Measurements from ENCODE around the gene PAX9. TPM values are rescaled to one million over a fixed set of nuclear protein-coding genes. Genes with fewer than 3 reads are reported as not detected.
"Not testable (repeated sequence)": the region's sequence is repeated elsewhere in the genome, so short reads cannot be mapped to it uniquely, and the experiment has no call there.

The PAX9 gene
- total RNA-seq, 1 donor from 2014 or later = 0.05 TPM

DNA sequence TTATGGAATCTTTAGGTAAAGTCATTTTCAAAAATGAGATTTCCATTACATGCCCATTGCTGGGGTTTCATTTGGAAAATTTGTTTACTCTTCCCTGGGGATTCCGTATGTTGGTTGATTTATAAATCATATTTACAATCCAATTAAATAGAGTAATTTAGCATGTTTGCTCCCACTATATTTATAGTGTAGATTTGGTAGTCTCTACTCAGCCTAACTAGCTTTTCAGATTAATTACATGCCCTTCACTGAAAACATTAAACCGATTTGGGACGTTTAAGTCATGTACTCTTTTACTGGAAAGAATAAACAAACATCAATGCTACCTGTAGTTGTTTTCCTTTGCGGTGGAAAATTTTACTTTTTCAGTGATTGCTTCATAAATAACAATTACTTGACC, 10.4 kb downstream of the PAX9 start:
- DNase-seq (ENCODE audit: low read depth) = no peak

DNA sequence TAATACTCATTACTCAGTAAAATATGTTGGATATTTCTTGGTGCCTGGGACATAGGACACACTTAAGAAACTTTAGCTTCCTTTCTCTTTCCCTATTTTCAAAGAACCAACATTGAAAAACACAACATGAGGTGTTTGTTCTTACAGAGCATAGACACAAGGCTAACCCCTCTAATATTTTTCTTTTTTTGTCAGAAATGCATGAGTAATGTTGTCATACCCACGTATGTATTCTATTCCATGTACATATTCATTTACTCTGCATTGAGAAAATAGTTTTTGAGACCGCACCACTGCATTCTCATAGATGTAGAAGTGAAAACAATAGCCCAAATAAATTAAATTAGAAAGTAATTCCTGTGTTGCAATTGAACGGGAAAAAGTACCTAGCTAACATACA, 13.0 kb downstream of the PAX9 start:
- DNase-seq (ENCODE audit: low read depth) = no peak

- no peak for DNase-seq (ENCODE audit: low read depth)
Observed at GRCh38 chr14:36675581-36675980, 13.9 kb downstream of the PAX9 start.

- DNase-seq (ENCODE audit: low read depth) = no peak
Observed at GRCh38 chr14:36676236-36676635, 14.6 kb downstream of the PAX9 start.

DNA sequence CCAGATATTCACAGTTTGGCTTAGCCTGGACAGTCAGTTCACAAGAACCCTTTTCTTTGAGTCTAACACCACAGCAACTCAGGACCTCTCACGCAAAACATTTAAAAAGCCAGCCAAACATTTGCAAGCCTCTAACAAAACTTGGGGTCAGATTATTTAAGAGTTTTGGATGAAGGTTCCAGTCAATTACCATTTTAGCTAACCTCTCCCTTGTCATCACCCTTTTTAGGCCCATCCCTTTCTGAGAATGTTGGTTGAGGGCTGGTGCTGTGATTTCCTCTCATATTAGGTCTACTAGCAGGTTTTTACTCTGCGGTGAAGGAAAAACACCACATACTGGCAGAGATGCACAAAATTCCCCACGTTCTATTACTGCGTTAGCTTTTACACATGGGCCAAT, 20.7 kb downstream of the PAX9 start:
- DNase-seq (ENCODE audit: low read depth) = no peak

DNA sequence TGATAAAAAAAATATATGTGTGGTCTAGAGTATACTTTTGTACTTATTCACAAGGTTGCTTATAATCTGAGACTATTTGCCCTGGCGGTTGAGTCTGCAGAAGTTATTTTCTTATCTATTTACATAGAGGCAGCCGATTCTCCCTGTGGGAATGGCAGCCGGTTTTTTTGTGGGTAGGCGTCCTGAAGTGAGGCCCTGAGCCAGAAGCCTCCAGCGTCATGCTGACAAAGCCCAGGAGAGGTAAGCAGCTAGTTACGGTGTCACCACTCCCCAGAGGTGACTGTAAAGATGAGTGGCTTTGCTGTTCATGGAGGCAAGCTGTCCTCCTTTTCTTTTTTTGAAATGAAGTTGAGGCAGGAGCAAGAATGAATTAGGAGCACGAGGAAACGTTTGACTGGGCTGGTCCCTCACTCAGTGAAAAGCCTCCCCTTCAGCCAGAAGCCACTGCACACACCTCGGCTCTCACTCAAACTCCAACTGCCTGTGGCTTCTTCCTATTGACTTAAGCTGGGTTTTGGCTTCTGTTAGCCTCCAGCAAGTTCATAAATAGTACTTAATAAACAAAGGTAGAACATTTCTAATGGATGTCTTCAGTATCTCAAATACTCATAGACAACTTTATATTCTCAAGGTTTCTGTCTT, 21.5 kb downstream of the PAX9 start:
- no peak for DNase-seq (ENCODE audit: low read depth)

- no peak for DNase-seq (ENCODE audit: low read depth)
Observed at GRCh38 chr14:36684946-36685345, 23.3 kb downstream of the PAX9 start.

- DNase-seq (ENCODE audit: low read depth) = no peak
Observed at GRCh38 chr14:36690311-36691040, 28.8 kb downstream of the PAX9 start.

- not testable (repeated sequence) for DNase-seq (ENCODE audit: low read depth)
Observed at GRCh38 chr14:36699420-36699819, 37.8 kb downstream of the PAX9 start.

DNA sequence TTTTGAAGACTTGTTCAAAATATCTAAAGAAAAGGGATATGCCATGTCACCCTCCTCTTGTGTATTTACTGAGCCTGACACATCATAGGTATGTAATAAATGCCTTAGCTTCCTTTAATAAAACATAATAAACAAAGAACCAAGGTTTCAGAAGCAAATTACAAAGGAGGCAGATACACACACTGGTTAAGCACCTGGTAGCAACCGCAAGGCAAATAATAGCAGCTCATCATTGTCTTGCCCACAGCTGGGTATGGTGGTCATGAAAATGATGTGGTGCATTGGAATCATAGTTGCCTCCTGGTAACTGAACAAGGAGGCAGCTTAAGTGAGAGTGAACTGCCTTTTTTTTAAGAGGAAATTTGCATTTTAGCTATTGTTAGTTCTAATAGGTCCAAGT, 39.0 kb downstream of the PAX9 start:
- no peak for DNase-seq (ENCODE audit: low read depth)

DNA sequence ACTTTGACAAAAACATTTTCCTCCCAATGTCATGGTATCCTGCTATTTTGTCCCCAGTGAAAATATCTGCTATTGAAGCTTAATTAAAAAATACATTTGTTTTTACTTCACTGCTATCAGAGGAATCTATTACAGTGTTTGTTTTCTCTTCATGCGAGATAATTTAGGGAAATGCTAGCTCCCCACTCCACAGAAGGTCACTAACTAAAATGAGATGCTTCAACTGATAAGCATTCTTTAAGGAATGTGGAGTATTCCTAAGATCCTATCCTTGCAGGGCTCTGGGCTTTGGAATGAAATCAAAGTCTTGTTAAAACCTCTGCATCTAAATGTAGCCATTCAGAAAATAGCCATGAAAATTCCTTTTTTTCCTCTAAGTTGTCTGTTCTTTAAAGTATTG, 39.5 kb downstream of the PAX9 start:
- no peak for DNase-seq (ENCODE audit: low read depth)

DNA sequence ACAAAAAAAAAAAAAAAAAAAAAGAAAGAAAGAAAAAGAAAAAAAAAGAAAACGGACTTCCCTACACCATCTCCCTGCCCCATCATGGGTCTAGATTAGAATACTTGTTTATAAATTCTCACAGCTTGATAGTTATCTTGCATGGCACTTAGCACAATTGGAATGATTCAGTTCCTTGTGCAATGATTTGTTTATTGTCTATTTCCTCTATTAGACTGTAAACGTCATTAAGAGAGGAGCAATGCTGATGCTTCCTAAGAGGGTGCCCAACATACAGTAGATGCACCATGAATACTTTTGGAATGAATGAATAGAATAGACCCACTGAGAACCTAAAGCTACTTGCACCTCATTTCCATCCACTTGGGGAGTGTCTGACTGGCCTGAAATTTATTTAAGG, 40.8 kb downstream of the PAX9 start:
- DNase-seq (ENCODE audit: low read depth) = no peak

GRCh38 chr14:36707570-36707969, 45.9 kb downstream of the PAX9 start:
- DNase-seq (ENCODE audit: low read depth) = no peak

- no peak for DNase-seq (ENCODE audit: low read depth)
Observed at GRCh38 chr14:36713960-36714703, 52.5 kb downstream of the PAX9 start.

DNA sequence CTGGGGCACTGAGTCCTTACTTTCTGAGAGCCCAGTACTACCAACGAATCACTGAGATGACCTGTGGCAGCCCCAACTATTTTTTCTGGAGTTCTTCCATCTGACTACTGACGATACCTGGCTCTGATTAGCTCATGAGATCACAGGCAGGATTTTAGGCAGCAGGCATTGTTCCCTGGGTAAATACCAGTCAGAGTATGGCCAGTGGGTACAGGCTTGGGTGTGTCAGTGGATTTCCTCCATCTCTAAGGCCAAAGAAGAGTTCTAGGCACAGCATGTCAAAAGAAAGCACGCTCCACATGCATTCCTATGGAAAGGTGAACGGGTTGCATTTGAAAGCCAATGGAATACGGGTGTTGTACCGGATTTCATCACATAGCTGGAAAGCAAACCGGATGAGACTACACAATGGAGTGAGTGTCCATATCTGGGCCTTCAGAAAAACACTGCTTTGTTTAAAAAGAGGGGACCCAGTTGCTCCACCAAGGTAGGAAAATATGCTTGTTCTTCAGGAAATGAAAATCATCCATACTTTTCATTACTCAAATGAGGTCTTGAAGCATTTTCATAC, 55.0 kb downstream of the PAX9 start:
- DNase-seq (ENCODE audit: low read depth) = no peak

DNA sequence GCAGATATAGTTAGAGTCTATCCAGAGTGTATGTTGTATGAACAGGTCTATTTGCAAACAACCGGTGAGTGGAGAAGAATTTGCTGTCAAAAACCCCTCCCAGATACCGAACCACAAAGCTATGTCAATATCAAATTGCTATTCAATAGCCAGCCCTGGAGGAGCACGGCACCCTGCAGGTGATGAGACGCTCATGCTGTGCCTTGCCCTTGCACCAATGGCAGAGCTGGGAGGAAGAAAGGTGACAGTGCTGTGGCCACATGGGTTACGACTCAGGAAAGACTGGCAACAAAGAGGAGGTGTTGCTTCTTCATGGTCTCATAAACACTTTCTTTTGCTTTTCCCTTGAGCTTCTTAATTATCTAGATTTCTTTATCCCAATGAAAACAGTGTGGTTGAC, 55.7 kb downstream of the PAX9 start:
- DNase-seq (ENCODE audit: low read depth) = no peak

- no peak for DNase-seq (ENCODE audit: low read depth)
Observed at GRCh38 chr14:36718216-36718615, 56.6 kb downstream of the PAX9 start.

DNA sequence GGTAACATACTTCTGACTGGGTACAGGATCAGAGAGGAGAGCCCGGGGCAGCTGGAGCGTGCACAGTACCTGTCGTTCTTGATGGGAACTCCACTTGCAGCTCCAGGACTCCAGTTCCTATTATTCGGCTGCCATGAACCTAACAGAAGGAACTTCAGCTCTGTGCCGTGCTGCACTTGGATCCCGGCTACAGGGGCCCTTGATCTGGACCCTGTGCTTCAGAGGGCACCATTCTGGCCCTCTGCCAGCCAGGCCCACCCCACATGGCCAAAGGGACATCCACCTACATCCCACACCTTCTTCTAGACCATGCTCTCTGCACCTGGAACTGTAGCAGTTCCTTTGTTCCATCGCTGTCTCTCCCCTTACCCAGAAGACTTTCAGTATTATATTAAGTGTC, 58.2 kb downstream of the PAX9 start:
- no peak for DNase-seq (ENCODE audit: low read depth)

GRCh38 chr14:36720657-36721056, 59.0 kb downstream of the PAX9 start:
- DNase-seq (ENCODE audit: low read depth) = no peak

GRCh38 chr14:36721877-36722276, 60.2 kb downstream of the PAX9 start:
- no peak for DNase-seq (ENCODE audit: low read depth)

DNA sequence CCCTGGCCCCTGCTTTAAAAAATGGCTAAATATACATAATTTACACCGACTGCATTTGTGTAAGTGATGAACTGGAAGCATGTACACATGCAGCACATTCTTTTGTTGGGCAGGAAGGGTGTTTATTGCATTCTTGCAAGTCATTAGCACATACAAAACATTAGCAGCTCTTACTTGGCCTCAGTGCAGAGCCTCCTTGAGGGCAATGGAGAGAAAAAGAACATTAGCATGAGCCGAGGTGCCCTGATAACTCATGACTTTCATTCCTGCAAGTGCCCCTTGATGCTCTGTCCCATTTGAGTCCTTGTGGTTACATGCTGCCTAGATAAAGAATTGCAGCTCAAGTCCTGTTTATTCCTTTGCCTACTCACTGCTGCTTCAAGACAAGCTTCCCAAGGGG, 61.9 kb downstream of the PAX9 start:
- DNase-seq (ENCODE audit: low read depth) = no peak

- DNase-seq (ENCODE audit: low read depth) = no peak
Observed at GRCh38 chr14:36724162-36724561, 62.5 kb downstream of the PAX9 start.
